BE2C (cell line): ENCODE results near the gene FAM117A. TPM values are rescaled to one million over a fixed set of nuclear protein-coding genes. Genes with fewer than 3 reads are reported as not detected.
A peak's percentile ranks its signal among the peaks of the same experiment; 100 is the strongest.

Experiments
- DNase-seq: peaks from one replicate; pipeline ENCODE4 v3.0.0-alpha.2; 2020
- H3K27me3 ChIP-seq: fragments of 250-450 bp; sonication (Bioruptor Pico); 2 replicates; pipeline ENCODE4 v1.5.1; 2020; ENCODE audit warnings: mild to moderate bottlenecking
- H3K36me3 ChIP-seq: fragments of 250-450 bp; sonication (Bioruptor Pico); 2 replicates; pipeline ENCODE4 v1.5.1; 2020; ENCODE audit warnings: mild to moderate bottlenecking
- H3K4me1 ChIP-seq: fragments of 250-450 bp; sonication (Bioruptor Pico); 2 replicates; pipeline ENCODE4 v1.5.1; 2020
- H3K4me3 ChIP-seq: 2 replicates; pipeline ENCODE4 v1.5.1; 2011; ENCODE audit warnings: low read depth, low read length
- H3K9me3 ChIP-seq: fragments of 250-450 bp; sonication (Bioruptor Pico); 2 replicates; pipeline ENCODE4 v1.5.1; 2020
- polyA plus RNA-seq: library from polyadenylated mRNA; unstranded; fragments of >200 nt; gene quantifications from one replicate; pipeline ENCODE4 v1.2.1, GENCODE V29; 2012; ENCODE audit warnings: low read depth, missing spikeins; ENCODE audit not compliant: insufficient read length, insufficient read depth
- TF ChIP-seq, protein P1 (sequence below): IDR thresholded peaks from 2 replicates; pipeline ENCODE4 v1.5.1; 2012; ENCODE audit warnings: mild to moderate bottlenecking, low read depth, low read length

FAM117A gene, protein sequence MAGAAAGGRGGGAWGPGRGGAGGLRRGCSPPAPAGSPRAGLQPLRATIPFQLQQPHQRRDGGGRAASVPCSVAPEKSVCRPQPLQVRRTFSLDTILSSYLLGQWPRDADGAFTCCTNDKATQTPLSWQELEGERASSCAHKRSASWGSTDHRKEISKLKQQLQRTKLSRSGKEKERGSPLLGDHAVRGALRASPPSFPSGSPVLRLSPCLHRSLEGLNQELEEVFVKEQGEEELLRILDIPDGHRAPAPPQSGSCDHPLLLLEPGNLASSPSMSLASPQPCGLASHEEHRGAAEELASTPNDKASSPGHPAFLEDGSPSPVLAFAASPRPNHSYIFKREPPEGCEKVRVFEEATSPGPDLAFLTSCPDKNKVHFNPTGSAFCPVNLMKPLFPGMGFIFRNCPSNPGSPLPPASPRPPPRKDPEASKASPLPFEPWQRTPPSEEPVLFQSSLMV
- 17.0 TPM for polyA plus RNA-seq

DNA sequence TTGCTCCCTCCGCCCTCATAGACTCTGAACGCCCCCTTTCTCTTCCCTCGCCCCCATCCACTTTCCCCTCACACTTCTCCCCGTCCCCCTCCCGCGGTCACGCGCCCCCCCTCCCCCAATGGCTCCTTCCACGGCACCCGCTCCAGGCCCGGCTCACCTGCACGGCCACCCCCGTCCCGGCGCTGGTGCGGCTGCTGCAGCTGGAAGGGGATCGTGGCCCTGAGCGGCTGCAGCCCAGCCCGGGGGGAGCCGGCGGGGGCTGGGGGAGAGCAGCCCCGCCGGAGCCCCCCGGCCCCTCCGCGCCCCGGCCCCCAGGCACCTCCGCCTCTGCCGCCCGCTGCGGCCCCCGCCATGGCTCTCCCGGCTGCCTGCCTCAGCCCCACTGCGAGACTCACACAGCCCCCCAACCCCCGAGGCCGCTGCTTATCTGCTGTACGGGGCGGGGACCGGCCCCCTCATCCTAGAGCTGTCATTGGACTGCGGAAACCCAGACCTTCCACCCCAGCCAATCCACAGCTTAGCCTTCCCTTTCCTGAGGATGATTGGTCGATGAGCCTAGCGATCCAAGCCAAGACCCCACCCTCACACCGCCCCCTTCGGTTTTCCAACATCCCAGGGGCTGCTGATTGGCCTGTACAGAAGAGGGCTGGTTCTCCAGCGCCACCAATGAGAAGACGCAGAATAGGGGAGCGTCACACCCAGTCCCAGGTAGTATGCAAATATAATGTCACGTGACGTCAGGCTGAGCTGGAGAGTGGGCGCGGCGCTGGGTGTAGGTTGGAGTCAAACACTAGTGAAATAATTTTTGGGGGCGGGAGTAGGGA, at the start of gene FAM117A:
TSS of gene FAM117A (minus strand) at position 397 of the 824 bp plus-strand sequence. CDS start at position 353, 44 bp downstream.
- Histone ChIP-seq H3K27me3 (no peaks in the 10 kb centered on the region; the same call in 1 of the 2 replicates), H3K4me3 (peak within 1 kb of the TSS; percentile 80), H3K9me3 (no peaks in the 10 kb centered on the region), H3K36me3 (no peaks in the 10 kb centered on the region), H3K4me1 (no peaks in the 10 kb centered on the region)
- peak; percentile 98 for DNase-seq
- TF ChIP-seq, protein P1, sequence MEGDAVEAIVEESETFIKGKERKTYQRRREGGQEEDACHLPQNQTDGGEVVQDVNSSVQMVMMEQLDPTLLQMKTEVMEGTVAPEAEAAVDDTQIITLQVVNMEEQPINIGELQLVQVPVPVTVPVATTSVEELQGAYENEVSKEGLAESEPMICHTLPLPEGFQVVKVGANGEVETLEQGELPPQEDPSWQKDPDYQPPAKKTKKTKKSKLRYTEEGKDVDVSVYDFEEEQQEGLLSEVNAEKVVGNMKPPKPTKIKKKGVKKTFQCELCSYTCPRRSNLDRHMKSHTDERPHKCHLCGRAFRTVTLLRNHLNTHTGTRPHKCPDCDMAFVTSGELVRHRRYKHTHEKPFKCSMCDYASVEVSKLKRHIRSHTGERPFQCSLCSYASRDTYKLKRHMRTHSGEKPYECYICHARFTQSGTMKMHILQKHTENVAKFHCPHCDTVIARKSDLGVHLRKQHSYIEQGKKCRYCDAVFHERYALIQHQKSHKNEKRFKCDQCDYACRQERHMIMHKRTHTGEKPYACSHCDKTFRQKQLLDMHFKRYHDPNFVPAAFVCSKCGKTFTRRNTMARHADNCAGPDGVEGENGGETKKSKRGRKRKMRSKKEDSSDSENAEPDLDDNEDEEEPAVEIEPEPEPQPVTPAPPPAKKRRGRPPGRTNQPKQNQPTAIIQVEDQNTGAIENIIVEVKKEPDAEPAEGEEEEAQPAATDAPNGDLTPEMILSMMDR = no peak

DNA sequence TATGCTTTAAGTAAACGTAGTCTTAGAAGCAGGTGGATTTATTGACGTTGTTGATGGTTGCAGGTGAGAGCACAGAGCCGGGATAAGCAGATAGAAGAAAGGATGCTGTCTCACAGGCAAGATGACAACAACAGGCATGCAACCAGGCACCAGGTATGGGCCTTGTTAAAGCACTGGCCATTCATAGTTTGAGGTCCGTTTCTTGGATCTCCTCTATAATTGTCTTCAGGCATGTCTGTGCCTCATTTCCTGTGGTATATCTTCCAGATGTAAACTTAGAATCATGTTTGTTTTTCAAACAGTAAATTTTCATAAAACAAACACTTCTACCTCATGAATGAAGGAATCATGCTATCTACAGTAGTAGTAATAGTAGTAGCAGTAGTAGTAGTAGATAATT, 45.1 kb upstream of the FAM117A start:
- Histone ChIP-seq H3K9me3 (no peaks in the 10 kb centered on the region), H3K36me3 (peaks cover 79% of the 10 kb centered on the region), H3K4me3 (no peak overlapping the region), H3K27me3 (no peaks in the 10 kb centered on the region), H3K4me1 (no peaks in the 10 kb centered on the region)
- TF ChIP-seq, protein P1 = no peak
- no peak for DNase-seq

DNA sequence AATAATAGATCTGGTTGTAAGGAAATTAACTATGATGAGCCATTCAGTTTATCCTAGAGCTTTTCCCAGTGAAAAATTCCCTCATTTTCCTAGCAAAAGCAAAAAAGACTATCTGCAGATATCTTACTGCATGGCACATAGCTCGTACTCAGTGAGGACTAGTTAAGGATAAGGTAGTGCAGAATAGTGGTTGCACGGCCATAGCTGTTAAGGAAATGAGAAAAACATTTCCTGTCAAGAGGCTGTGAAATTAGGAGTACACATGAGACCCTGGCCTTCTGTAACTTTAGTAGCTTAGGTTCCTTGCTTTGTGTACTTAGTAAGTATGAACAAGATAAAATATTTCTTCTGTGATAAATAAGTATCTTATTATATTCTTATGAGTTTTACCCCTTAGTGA, 34.8 kb upstream of the FAM117A start:
- Histone ChIP-seq H3K9me3 (0 out of 2 replicates have a peak, but pooled peaks cover 3% of the 10 kb centered on the region), H3K36me3 (peaks cover 81% of the 10 kb centered on the region), H3K4me1 (no peaks in the 10 kb centered on the region), H3K4me3 (no peak overlapping the region), H3K27me3 (no peaks in the 10 kb centered on the region)
- DNase-seq = no peak
- TF ChIP-seq, protein P1 = no peak

DNA sequence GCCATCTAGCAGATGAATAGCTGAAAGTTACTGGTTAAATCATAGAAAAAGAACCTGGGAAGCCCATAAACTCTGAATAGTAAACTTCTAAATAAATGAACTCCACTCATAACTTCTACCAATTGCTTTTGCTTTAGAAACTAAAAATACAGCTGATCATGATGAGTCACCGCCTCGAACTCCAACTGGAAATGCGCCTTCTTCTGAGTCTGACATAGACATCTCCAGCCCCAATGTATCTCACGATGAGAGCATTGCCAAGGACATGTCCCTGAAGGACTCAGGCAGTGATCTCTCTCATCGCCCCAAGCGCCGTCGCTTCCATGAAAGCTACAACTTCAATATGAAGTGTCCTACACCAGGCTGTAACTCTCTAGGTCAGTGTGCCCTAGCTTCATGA, 34.3 kb upstream of the FAM117A start:
- Histone ChIP-seq H3K4me1 (no peaks in the 10 kb centered on the region), H3K36me3 (peaks cover 81% of the 10 kb centered on the region), H3K27me3 (no peaks in the 10 kb centered on the region), H3K9me3 (0 out of 2 replicates have a peak, but pooled peaks cover 3% of the 10 kb centered on the region), H3K4me3 (no peak overlapping the region)
- DNase-seq = no peak
- TF ChIP-seq, protein P1 = no peak

DNA sequence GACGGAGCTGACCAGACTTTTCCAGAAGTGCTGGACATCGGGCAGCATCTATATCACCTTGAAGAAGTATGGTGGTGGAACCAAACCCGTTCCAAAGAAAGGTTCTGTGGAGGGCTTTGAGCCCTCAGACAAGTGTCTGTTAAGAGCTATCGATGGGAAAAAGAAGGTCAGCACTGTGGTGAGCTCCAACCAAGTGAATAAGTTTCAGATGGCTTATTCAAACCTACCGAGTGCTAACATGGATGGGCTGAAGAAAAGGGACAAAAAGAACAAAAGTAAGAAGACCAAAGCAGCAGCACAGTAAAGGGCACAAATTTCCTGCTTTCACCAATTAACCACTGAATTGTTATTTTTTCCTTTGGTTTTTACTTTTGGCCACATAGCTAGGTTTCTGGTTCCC, 31.4 kb upstream of the FAM117A start:
- Histone ChIP-seq H3K36me3 (peaks cover 80% of the 10 kb centered on the region), H3K4me3 (no peak overlapping the region), H3K4me1 (no peaks in the 10 kb centered on the region), H3K27me3 (no peaks in the 10 kb centered on the region), H3K9me3 (0 out of 2 replicates have a peak, but pooled peaks cover 3% of the 10 kb centered on the region)
- no peak for DNase-seq
- TF ChIP-seq, protein P1 = no peak
